Neural crest cell (in vitro differentiated cells): Measurements from ENCODE around the gene SKP1. TPM values are rescaled to one million over a fixed set of nuclear protein-coding genes. Genes with fewer than 3 reads are reported as not detected.

Experiments used
- DNase-seq: peaks from one replicate; pipeline ENCODE4 v3.0.0; 2021; ENCODE audit warnings: low read depth, mixed read lengths, low spot score
- H3K27ac Mint-ChIP-seq: one replicate; pipeline ENCODE4 v1.8.0; 2021; ENCODE audit warnings: mild to moderate bottlenecking, mixed read lengths; ENCODE audit not compliant: unreplicated experiment
- H3K27me3 Mint-ChIP-seq: 2 replicates; pipeline ENCODE4 v1.8.0; 2021; ENCODE audit warnings: low read depth, mild to moderate bottlenecking, mixed read lengths
- H3K36me3 Mint-ChIP-seq: 2 replicates; pipeline ENCODE4 v1.8.0; 2021; ENCODE audit warnings: low read depth, mild to moderate bottlenecking, mixed read lengths
- H3K4me1 Mint-ChIP-seq: 2 replicates; pipeline ENCODE4 v1.8.0; 2021; ENCODE audit warnings: mixed read lengths
- H3K4me3 Mint-ChIP-seq: one replicate; pipeline ENCODE4 v1.8.0; 2021; ENCODE audit warnings: mild to moderate bottlenecking, mixed read lengths
- H3K9me3 Mint-ChIP-seq: 2 replicates; pipeline ENCODE4 v1.8.0; 2021; ENCODE audit warnings: mixed read lengths
- total RNA-seq: library from RNA; stranded (reverse); gene quantifications from 2 replicates; pipeline ENCODE4 v1.2.1, GENCODE V29; 2021
- TF ChIP-seq, protein P1 (sequence below): fragments of 200-600 bp; sonication (generic); conservative IDR thresholded peaks from 2 replicates; pipeline ENCODE4 v1.5.0; 2021; ENCODE audit warnings: antibody characterized with exemption, mild to moderate bottlenecking

SKP1 gene
- total RNA-seq, 1 donor from 2014 or later = 340 TPM

- peak; percentile 87 for DNase-seq
- TF ChIP-seq, protein P1, sequence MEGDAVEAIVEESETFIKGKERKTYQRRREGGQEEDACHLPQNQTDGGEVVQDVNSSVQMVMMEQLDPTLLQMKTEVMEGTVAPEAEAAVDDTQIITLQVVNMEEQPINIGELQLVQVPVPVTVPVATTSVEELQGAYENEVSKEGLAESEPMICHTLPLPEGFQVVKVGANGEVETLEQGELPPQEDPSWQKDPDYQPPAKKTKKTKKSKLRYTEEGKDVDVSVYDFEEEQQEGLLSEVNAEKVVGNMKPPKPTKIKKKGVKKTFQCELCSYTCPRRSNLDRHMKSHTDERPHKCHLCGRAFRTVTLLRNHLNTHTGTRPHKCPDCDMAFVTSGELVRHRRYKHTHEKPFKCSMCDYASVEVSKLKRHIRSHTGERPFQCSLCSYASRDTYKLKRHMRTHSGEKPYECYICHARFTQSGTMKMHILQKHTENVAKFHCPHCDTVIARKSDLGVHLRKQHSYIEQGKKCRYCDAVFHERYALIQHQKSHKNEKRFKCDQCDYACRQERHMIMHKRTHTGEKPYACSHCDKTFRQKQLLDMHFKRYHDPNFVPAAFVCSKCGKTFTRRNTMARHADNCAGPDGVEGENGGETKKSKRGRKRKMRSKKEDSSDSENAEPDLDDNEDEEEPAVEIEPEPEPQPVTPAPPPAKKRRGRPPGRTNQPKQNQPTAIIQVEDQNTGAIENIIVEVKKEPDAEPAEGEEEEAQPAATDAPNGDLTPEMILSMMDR = peak; percentile 86
- Mint-ChIP-seq H3K9me3 (no peaks in the 10 kb centered on the region), H3K27ac (no peak overlapping the region), H3K4me3 (peak overlapping the region; percentile 15), H3K27me3 (no peaks in the 10 kb centered on the region), H3K4me1 (peaks cover 21% of the 10 kb centered on the region), H3K36me3 (no peaks in the 10 kb centered on the region)
These were observed 30.8 kb downstream of the SKP1 start for GRCh38 chr5:134145779-134146581.

DNA sequence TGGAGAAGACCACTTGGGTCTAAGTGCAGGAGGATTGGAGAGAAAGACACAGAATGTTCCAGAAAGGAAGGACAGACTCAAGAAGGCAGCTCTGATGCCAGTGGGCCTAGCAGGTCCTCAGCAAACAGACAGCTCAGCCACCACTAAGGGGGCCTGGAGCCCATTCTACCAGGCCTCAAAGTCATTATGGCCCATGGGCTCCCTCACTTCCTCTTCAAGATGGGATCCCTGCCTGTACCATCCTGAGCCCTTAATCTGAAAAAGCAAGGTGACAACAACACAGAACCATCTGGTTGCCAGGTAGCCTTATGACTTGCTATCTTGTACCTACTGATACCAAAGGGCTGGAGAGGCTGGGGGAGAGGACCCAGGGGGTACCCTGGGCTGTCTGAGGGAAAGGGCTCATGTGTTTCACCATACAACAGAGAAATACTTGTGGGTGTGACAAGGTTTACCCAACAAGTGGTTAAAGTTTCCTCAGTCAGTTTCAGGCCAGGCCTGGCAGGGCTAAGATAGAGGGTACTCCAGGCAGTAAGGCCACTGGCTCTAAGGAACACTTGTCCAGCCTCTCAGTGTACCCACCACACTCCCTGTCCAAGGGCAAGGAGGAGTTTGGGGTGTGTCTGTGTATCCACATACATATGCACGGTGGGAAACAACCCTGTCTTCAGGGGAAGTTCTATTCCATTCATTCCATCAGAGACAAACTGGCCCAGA is 31.6 kb downstream of the SKP1 start:
- Mint-ChIP-seq H3K4me1 (peaks cover 16% of the 10 kb centered on the region), H3K27ac (no peak overlapping the region)

GRCh38 chr5:134143944-134144941 is 32.5 kb downstream of the SKP1 start:
- no peaks in the 10 kb centered on the region for H3K9me3 Mint-ChIP-seq
- no peak for DNase-seq
- peaks cover 6% of the 10 kb centered on the region for H3K4me1 Mint-ChIP-seq
- TF ChIP-seq, protein P1 = no peak
- no peaks in the 10 kb centered on the region for H3K27me3 Mint-ChIP-seq
- no peak overlapping the region for H3K27ac Mint-ChIP-seq
- no peaks in the 10 kb centered on the region for H3K36me3 Mint-ChIP-seq
- H3K4me3 Mint-ChIP-seq = no peak overlapping the region

More for the DNA sequence above, 31.6 kb downstream of the SKP1 start:
- H3K27me3 Mint-ChIP-seq = no peaks in the 10 kb centered on the region
- H3K9me3 Mint-ChIP-seq = no peaks in the 10 kb centered on the region
- TF ChIP-seq, protein P1 = no peak
- no peak for DNase-seq
- no peak overlapping the region for H3K4me3 Mint-ChIP-seq
- H3K36me3 Mint-ChIP-seq = no peaks in the 10 kb centered on the region

DNA sequence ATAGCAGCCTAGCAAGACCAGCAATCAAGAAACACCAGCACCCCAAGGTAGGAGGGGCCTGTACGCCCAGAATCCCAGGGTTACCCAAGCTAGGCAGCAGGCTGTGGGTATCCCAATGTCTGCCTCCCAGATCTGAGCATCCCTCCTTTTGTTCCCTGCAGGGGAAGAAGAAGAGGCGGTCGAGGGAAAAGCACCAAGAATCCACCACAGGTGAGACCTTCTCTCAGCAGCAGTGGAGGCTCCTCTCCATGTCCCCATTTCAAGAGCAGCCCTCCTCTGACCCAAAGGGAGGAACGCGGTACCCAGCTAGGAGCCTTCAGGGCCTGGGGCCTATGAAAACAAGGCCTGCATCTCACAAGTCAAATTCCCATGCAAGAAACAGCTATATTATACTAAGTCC is 33.3 kb downstream of the SKP1 start:
- Mint-ChIP-seq H3K9me3 (no peaks in the 10 kb centered on the region), H3K4me1 (peaks cover 5% of the 10 kb centered on the region), H3K27ac (no peak overlapping the region), H3K36me3 (no peaks in the 10 kb centered on the region), H3K4me3 (no peak overlapping the region), H3K27me3 (no peaks in the 10 kb centered on the region)
- TF ChIP-seq, protein P1 = no peak
- no peak for DNase-seq

DNA sequence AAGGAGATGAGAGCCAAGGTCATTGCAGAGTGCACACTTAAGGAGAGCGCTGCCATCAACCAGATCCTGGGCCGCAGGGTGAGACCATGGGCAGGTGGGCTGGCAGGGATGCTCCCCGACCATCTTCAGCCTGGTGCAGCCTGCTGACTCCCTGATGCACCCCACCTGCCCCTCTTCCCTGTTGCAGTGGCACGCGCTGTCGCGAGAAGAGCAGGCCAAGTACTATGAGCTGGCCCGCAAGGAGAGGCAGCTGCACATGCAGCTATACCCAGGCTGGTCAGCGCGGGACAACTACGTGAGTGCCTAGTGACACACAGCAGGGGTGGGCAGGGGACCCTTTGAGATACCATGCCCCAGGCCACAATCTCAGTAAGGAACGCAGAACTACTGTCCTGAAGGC is 33.9 kb downstream of the SKP1 start:
- H3K27me3 Mint-ChIP-seq = no peaks in the 10 kb centered on the region
- H3K27ac Mint-ChIP-seq = no peak overlapping the region
- no peaks in the 10 kb centered on the region for H3K9me3 Mint-ChIP-seq

More for the DNA sequence above, 33.9 kb downstream of the SKP1 start:
- Mint-ChIP-seq H3K4me1 (peaks cover 5% of the 10 kb centered on the region), H3K36me3 (no peaks in the 10 kb centered on the region), H3K4me3 (no peak overlapping the region)
- TF ChIP-seq, protein P1 = no peak
- DNase-seq = no peak
